ENCODE measurements around the gene SLC35F6.

Gene SLC35F6

GRCh38 chr2:26785431-26786206 is 21.5 kb downstream of the SLC35F6 start, which contains the start of gene CENPA:
Gene CENPA, plus strand, starts transcription at chr2:26786056. Its CDS starts 141 bp downstream, at chr2:26786197.
- peak; percentile 77; the same call in 1 of the 2 replicates for TF ChIP-seq TAF1 (IDR thresholded peaks at IDR 0.05; ENCODE audit: borderline replicate concordance, insufficient read depth, low read length)
- no peak for TF ChIP-seq FOXP2 (optimal IDR thresholded peaks at IDR 0.05; ENCODE audit: borderline replicate concordance, extremely low read depth, extremely low read length, insufficient read depth)
- TF ChIP-seq POLR2AphosphoS5 (IDR thresholded peaks at IDR 0.05; ENCODE audit: low read depth, low read length) = peak; percentile 75
- TF ChIP-seq, protein P1, sequence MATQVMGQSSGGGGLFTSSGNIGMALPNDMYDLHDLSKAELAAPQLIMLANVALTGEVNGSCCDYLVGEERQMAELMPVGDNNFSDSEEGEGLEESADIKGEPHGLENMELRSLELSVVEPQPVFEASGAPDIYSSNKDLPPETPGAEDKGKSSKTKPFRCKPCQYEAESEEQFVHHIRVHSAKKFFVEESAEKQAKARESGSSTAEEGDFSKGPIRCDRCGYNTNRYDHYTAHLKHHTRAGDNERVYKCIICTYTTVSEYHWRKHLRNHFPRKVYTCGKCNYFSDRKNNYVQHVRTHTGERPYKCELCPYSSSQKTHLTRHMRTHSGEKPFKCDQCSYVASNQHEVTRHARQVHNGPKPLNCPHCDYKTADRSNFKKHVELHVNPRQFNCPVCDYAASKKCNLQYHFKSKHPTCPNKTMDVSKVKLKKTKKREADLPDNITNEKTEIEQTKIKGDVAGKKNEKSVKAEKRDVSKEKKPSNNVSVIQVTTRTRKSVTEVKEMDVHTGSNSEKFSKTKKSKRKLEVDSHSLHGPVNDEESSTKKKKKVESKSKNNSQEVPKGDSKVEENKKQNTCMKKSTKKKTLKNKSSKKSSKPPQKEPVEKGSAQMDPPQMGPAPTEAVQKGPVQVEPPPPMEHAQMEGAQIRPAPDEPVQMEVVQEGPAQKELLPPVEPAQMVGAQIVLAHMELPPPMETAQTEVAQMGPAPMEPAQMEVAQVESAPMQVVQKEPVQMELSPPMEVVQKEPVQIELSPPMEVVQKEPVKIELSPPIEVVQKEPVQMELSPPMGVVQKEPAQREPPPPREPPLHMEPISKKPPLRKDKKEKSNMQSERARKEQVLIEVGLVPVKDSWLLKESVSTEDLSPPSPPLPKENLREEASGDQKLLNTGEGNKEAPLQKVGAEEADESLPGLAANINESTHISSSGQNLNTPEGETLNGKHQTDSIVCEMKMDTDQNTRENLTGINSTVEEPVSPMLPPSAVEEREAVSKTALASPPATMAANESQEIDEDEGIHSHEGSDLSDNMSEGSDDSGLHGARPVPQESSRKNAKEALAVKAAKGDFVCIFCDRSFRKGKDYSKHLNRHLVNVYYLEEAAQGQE (IDR thresholded peaks at IDR 0.05; ENCODE audit: insufficient read depth in 1 of 2, low read depth in 2 of 2, low read length in 2 of 2) = peak in 1 of 2 experiments; percentile 11; a peak in 1 of 4 replicates
- TF ChIP-seq SIN3A (IDR thresholded peaks at IDR 0.05; ENCODE audit: borderline replicate concordance, insufficient read depth, low read length) = peak; percentile 74; the same call in 1 of the 2 replicates

GRCh38 chr2:26786207-26787028 is 22.3 kb downstream of the SLC35F6 start:
- no peak for TF ChIP-seq POLR2AphosphoS5 (IDR thresholded peaks at IDR 0.05; ENCODE audit: low read depth, low read length)
- no peak for TF ChIP-seq TAF1 (IDR thresholded peaks at IDR 0.05; ENCODE audit: borderline replicate concordance, insufficient read depth, low read length)
- no peak for TF ChIP-seq SIN3A (IDR thresholded peaks at IDR 0.05; ENCODE audit: borderline replicate concordance, insufficient read depth, low read length)
- no peak for TF ChIP-seq FOXP2 (optimal IDR thresholded peaks at IDR 0.05; ENCODE audit: borderline replicate concordance, extremely low read depth, extremely low read length, insufficient read depth)
- TF ChIP-seq, protein P1 (IDR thresholded peaks at IDR 0.05; ENCODE audit: insufficient read depth in 1 of 2, low read depth in 2 of 2, low read length in 2 of 2) = no peak

GRCh38 chr2:26792720-26793119 is 28.6 kb downstream of the SLC35F6 start:
- TF ChIP-seq SIN3A (IDR thresholded peaks at IDR 0.05; ENCODE audit: borderline replicate concordance, insufficient read depth, low read length) = no peak
- TF ChIP-seq POLR2AphosphoS5 (IDR thresholded peaks at IDR 0.05; ENCODE audit: low read depth, low read length) = no peak
- TF ChIP-seq FOXP2 (optimal IDR thresholded peaks at IDR 0.05; ENCODE audit: borderline replicate concordance, extremely low read depth, extremely low read length, insufficient read depth) = no peak
- TF ChIP-seq, protein P1 (IDR thresholded peaks at IDR 0.05; ENCODE audit: insufficient read depth in 1 of 2, low read depth in 2 of 2, low read length in 2 of 2) = no peak
- no peak for TF ChIP-seq TAF1 (IDR thresholded peaks at IDR 0.05; ENCODE audit: borderline replicate concordance, insufficient read depth, low read length)

- no peak for TF ChIP-seq TAF1 (IDR thresholded peaks at IDR 0.05; ENCODE audit: borderline replicate concordance, insufficient read depth, low read length)
Observed at GRCh38 chr2:26793518-26793917, 29.4 kb downstream of the SLC35F6 start.

DNA sequence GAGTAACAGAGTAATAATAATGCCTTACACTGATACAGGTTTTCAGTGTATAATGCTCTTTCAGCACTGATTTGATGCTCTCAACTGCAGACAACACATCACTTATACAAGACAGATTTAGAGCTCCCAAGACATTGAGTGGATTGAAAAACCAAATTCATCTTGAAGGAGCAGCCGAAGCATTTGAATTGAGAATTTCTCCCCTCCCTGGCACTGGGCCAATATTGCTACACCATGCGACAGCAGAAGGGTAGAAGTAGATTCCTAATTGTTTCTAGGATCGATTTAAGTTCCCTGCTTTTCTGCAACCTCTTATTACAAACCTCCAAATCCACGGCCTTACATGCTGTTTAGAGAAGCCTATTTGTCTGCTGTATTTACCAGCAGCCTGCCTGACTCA is 37.2 kb downstream of the SLC35F6 start:
- TF ChIP-seq SIN3A (IDR thresholded peaks at IDR 0.05; ENCODE audit: borderline replicate concordance, insufficient read depth, low read length) = no peak
- TF ChIP-seq, protein P1 (IDR thresholded peaks at IDR 0.05; ENCODE audit: insufficient read depth in 1 of 2, low read depth in 2 of 2, low read length in 2 of 2) = no peak
- TF ChIP-seq FOXP2 (optimal IDR thresholded peaks at IDR 0.05; ENCODE audit: borderline replicate concordance, extremely low read depth, extremely low read length, insufficient read depth) = no peak
- no peak for TF ChIP-seq TAF1 (IDR thresholded peaks at IDR 0.05; ENCODE audit: borderline replicate concordance, insufficient read depth, low read length)
- no peak for TF ChIP-seq POLR2AphosphoS5 (IDR thresholded peaks at IDR 0.05; ENCODE audit: low read depth, low read length)

Measured in PFSK-1 (cell line).